HFFc6 (cell line): Measurements from ENCODE around the gene DRGX. TPM values are rescaled to one million over a fixed set of nuclear protein-coding genes. Genes with fewer than 3 reads are reported as not detected.

Source experiments
- DNase-seq: peaks from one replicate; pipeline ENCODE4 v3.0.0-alpha.2; 2018
- H3K27ac Mint-ChIP-seq: 2 replicates; pipeline ENCODE4 v1.8.0; 2020; ENCODE audit warnings: mild to moderate bottlenecking, mixed read lengths
- H3K27me3 Mint-ChIP-seq: 2 replicates; pipeline ENCODE4 v1.8.0; 2021; ENCODE audit warnings: mild to moderate bottlenecking, moderate library complexity, mixed read lengths; ENCODE audit not compliant: insufficient read depth
- H3K36me3 Mint-ChIP-seq: 2 replicates; pipeline ENCODE4 v1.8.0; 2021; ENCODE audit warnings: low read depth, mixed read lengths
- H3K4me1 Mint-ChIP-seq: 2 replicates; pipeline ENCODE4 v1.8.0; 2020; ENCODE audit warnings: low read depth, mixed read lengths
- H3K4me3 Mint-ChIP-seq: 2 replicates; pipeline ENCODE4 v1.8.0; 2020; ENCODE audit warnings: mild to moderate bottlenecking, moderate library complexity, mixed read lengths
- H3K9me3 Mint-ChIP-seq: 2 replicates; pipeline ENCODE4 v1.8.0; 2020; ENCODE audit warnings: mild to moderate bottlenecking, mixed read lengths
- total RNA-seq, 6 experiments: library from RNA; stranded (reverse); fragmentation: NEBNext Ultra II Directional; extraction: Animal tissue kit (Norgen Biotek cat#: 25700); gene quantifications; 2 replicates in 1 of 6; 3 replicates in 5 of 6; pipeline ENCODE4 v1.2.3, GENCODE V29; 2021
- TF ChIP-seq, protein P1 (sequence below): fragments of 200-600 bp; sonication (generic); IDR thresholded peaks from 2 replicates; pipeline ENCODE4 v1.5.0; 2021; ENCODE audit warnings: antibody characterized with exemption, mild to moderate bottlenecking

The DRGX gene
- total RNA-seq, 6 experiments from 2014 or later: 0.10 to 0.35 (median 0.14) TPM; not detected in 1

DNA sequence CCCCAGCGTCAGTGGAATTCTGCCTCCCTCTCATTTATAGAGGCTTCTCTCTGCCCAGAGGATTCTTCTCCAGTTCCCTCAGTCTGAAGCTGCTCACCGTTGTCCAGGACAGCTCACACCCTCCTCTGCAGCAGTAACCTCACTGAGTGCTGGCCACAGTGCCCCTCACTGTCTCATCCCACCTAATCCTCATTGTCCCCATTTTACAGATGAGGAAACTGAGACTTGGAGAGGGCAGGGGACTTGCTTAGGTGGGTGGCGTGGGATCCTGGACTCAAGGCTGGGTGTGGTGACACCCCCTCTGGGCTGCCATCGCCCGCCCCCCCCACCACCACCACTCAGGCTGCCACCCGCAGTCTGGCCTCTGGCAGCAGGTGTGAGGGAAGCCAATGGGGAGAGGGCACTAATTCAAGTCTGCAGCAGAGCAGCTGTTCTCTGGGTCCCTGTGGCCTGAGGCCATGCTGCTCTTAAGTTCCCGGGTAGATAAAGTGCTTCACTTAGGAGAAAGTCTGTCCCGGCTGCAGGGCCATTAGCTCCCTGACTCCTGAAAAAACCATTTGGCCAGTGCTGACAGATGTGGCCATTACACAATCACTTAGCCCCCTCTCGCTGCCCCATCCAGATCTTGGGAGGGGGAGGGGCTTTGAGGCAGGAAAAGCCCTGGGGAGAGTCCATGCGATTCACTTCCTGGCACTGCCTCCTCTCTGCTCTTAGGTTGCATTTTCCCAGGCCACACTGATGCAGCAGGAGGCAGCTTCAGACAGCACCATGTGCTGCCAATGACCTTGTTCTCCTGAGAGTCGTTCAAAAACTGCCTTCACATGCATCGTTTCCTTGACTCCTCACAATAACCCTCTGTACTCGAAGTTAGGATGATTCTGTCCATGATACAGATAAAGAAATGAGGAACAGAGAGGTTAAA, 36.3 kb downstream of the DRGX start:
- Mint-ChIP-seq H3K27ac (no peak overlapping the region), H3K4me1 (no peaks in the 10 kb centered on the region), H3K9me3 (no peaks in the 10 kb centered on the region), H3K4me3 (no peak overlapping the region), H3K27me3 (peaks cover 27% of the 10 kb centered on the region), H3K36me3 (no peaks in the 10 kb centered on the region)
- no peak for DNase-seq
- TF ChIP-seq, protein P1, sequence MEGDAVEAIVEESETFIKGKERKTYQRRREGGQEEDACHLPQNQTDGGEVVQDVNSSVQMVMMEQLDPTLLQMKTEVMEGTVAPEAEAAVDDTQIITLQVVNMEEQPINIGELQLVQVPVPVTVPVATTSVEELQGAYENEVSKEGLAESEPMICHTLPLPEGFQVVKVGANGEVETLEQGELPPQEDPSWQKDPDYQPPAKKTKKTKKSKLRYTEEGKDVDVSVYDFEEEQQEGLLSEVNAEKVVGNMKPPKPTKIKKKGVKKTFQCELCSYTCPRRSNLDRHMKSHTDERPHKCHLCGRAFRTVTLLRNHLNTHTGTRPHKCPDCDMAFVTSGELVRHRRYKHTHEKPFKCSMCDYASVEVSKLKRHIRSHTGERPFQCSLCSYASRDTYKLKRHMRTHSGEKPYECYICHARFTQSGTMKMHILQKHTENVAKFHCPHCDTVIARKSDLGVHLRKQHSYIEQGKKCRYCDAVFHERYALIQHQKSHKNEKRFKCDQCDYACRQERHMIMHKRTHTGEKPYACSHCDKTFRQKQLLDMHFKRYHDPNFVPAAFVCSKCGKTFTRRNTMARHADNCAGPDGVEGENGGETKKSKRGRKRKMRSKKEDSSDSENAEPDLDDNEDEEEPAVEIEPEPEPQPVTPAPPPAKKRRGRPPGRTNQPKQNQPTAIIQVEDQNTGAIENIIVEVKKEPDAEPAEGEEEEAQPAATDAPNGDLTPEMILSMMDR: no peak

DNA sequence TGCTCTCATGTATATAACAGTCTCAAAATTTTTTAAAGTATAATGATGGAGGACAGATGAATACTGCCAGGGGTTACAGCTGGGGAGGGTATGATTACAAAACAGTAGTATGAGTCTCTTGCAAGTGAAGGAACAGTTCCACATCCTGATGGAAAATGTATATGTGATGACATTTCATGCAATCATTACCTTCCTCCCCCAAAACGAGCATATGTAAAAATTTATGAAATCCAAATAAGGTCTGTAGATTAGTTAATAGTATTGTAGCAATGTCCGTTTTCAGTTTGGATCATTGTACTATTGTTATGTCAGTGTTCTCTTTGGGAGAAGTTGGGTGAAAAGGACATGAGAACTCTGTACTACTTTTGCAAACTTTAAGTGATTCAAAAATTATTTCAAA, 38.0 kb downstream of the DRGX start:
- DNase-seq: no peak
- Mint-ChIP-seq H3K9me3 (no peaks in the 10 kb centered on the region), H3K4me3 (no peak overlapping the region), H3K27ac (no peak overlapping the region), H3K4me1 (no peaks in the 10 kb centered on the region), H3K27me3 (peaks cover 22% of the 10 kb centered on the region), H3K36me3 (no peaks in the 10 kb centered on the region)
- TF ChIP-seq, protein P1: no peak

DNA sequence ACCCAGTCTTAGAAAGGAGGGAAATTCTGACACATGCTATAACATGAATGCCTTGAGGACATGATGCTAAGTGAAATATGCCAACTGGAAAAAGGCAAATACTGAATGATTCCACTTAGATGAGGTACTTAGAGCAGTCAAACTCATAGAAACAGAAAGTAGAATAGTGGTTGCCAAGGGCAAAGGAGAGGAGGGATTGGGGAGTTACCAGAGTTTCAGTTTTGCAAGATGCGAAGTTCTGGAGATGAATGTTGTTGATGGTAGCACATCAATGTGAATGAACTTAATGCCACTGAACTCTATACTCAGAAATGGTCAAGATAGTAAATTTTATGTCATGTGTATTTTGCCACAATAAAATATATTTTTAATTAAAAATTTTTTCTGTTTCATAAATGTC, 38.9 kb downstream of the DRGX start:
- Mint-ChIP-seq H3K36me3 (no peaks in the 10 kb centered on the region), H3K9me3 (no peaks in the 10 kb centered on the region), H3K27me3 (peaks cover 15% of the 10 kb centered on the region), H3K4me1 (no peaks in the 10 kb centered on the region), H3K4me3 (no peak overlapping the region), H3K27ac (no peak overlapping the region)
- DNase-seq: no peak
- TF ChIP-seq, protein P1: no peak

DNA sequence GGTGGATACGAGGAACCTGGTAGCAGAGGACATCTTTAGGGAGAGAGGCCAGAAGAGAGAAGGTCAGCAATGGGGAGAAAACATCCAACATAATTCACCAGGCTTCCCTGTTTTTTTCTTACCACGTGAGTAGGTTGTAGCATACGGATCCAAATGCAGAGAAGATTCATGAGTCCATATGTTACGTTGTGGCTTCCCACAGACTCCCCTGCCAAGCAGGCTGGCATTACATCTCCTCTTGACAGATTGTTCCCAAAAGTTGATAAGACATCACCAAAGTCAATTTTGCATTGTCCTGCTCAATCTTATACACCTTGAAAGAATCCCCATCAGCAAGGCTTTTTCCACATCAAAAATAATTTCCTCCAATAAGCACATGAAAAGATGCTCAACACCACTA, 39.7 kb downstream of the DRGX start:
- no peak overlapping the region for H3K27ac Mint-ChIP-seq
- H3K36me3 Mint-ChIP-seq: no peaks in the 10 kb centered on the region
- no peak for DNase-seq
- H3K9me3 Mint-ChIP-seq: no peaks in the 10 kb centered on the region
- no peaks in the 10 kb centered on the region for H3K4me1 Mint-ChIP-seq
- peaks cover 13% of the 10 kb centered on the region for H3K27me3 Mint-ChIP-seq
- no peak overlapping the region for H3K4me3 Mint-ChIP-seq
- TF ChIP-seq, protein P1: no peak

DNA sequence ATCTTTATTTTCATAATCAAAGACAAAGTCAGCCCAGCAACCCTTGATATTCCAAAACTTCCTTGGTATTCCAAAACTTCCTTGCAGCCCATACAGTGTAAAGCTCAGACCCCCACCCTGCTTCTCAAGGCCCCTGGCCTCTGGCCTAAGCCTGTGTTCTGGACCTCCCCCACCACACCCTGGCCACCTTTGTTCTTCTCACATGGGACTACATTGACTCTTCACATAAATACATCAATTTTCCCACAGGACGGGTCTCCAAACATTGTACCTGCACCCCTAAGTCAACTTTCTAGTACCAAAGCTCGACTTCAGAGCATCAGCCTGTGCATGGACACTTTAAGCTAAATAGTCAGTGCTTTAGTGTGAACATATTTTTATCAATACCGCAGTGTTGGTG, 40.7 kb downstream of the DRGX start:
- Mint-ChIP-seq H3K36me3 (no peaks in the 10 kb centered on the region), H3K27me3 (peaks cover 13% of the 10 kb centered on the region), H3K27ac (no peak overlapping the region), H3K4me3 (no peak overlapping the region), H3K9me3 (no peaks in the 10 kb centered on the region; the same call in 1 of the 2 replicates), H3K4me1 (no peaks in the 10 kb centered on the region)
- TF ChIP-seq, protein P1: no peak
- no peak for DNase-seq
